HepG2 (cell line): ENCODE results near the gene MACROD2. TPM values are rescaled to one million over a fixed set of nuclear protein-coding genes. Genes with fewer than 3 reads are reported as not detected.

Experiments used
- ATAC-seq: fragments of 200-7000 bp; cut with Tn5 transposase; 3 replicates; pipeline ENCODE4 v1.9.1; 2020; ENCODE audit warnings: mild to moderate bottlenecking, moderate library complexity
- BruUV-seq: library from RNA; stranded (reverse); fragments of 400-500 nt; replicated peaks from 2 replicates; lab custom pipeline; 2021; lab: Mats Ljungman, UMichigan
- CTCF ChIA-PET: fragments of 300-600 bp; formaldehyde crosslinking; extraction: SDS; loops from one replicate; lab custom pipeline; 2021; ENCODE audit warnings: low total read pairs, inconsistent platforms, low intra/inter-chr PET ratio; lab: Yijun Ruan, JAX
- POLR2A ChIA-PET: fragments of 350-600 bp; sonication (Branson Sonifier 250); formaldehyde crosslinking; loops from one replicate; lab custom pipeline; 2020; ENCODE audit warnings: antibody characterized with exemption, inconsistent platforms; lab: Yijun Ruan, JAX
- DNase-seq: peaks from one replicate; pipeline ENCODE4 v3.0.0-alpha.2; 2015; ENCODE audit warnings: low spot score
- FAIRE-seq: peaks from 3 replicates; lab custom pipeline; 2011; peaks lifted over from hg19 to GRCh38; lab: Jason Lieb, UNC
- H2AFZ ChIP-seq: one replicate; pipeline ENCODE4 v1.6.1; 2011; ENCODE audit warnings: low read length, inconsistent platforms
- H3K27ac ChIP-seq: fragments of 300-600 bp; 3 replicates; pipeline ENCODE4 v1.8.0; 2011; ENCODE audit warnings: mixed run types, mild to moderate bottlenecking, mixed read lengths, low read length, inconsistent platforms; ENCODE audit not compliant: insufficient read depth; ENCODE audit errors: extremely low read length
- H3K27me3 ChIP-seq, 2 experiments: fragments of 200-600 bp in 1 of 2; 2 replicates in 1 of 2; 3 replicates in 1 of 2; pipeline versions ENCODE4 v1.6.0 to v1.8.0; 2011; ENCODE audit warnings: low read length in 2 of 2, mild to moderate bottlenecking in 2 of 2, moderate library complexity in 2 of 2, inconsistent platforms in 1 of 2; ENCODE audit not compliant: insufficient read depth in 2 of 2, control insufficient read depth in 1 of 2
- H3K36me3 ChIP-seq, 2 experiments: fragments of 200-600 bp in 1 of 2; replicated peaks in 1 of 2; 2 replicates in 1 of 2; 3 replicates in 1 of 2; pipeline versions ENCODE4 v1.5.1 to v1.8.0; 2011; ENCODE audit warnings: low read length in 2 of 2, inconsistent platforms in 1 of 2; ENCODE audit not compliant: insufficient read depth in 2 of 2, control insufficient read depth in 1 of 2
- H3K4me1 ChIP-seq: 2 replicates; pipeline ENCODE4 v1.5.1; 2012; ENCODE audit warnings: low read length, inconsistent platforms; ENCODE audit not compliant: insufficient read depth
- H3K4me2 ChIP-seq: 2 replicates; pipeline ENCODE4 v1.6.0; 2011; ENCODE audit warnings: low read depth, low read length, inconsistent platforms
- H3K4me3 ChIP-seq, 3 experiments: fragments of 200-600 bp in 1 of 3; sonication (generic), shearing (Covaris generic) in 1 of 3; replicated peaks in 1 of 3; 2 replicates each; pipeline ENCODE4 v1.5.1; 2011 to 2016; ENCODE audit warnings: low read length in 3 of 3, inconsistent platforms in 2 of 3, low read depth in 2 of 3, mild to moderate bottlenecking in 2 of 3, control low read depth in 1 of 3, mixed read lengths in 1 of 3; ENCODE audit not compliant: insufficient read depth in 1 of 3
- H3K79me2 ChIP-seq: one replicate; pipeline ENCODE4 v1.6.1; 2011; ENCODE audit warnings: low read length, inconsistent platforms; ENCODE audit not compliant: insufficient read depth
- H3K9ac ChIP-seq: 2 replicates; pipeline ENCODE4 v1.6.0; 2011; ENCODE audit warnings: mild to moderate bottlenecking, low read depth, low read length, inconsistent platforms; ENCODE audit not compliant: insufficient read depth
- H3K9me3 ChIP-seq: 2 replicates; pipeline ENCODE4 v1.5.1; 2012; ENCODE audit warnings: mild to moderate bottlenecking, low read length
- H4K20me1 ChIP-seq: 2 replicates; pipeline ENCODE4 v1.6.0; 2011; ENCODE audit warnings: inconsistent platforms, mild to moderate bottlenecking, low read length, moderate library complexity; ENCODE audit not compliant: insufficient read depth
- ADNP ChIP-seq: sonication (generic); formaldehyde crosslinking; IDR thresholded peaks from 2 replicates; pipeline ENCODE4 v1.4.0; 2020; ENCODE audit warnings: missing genetic modification reagents
- ARNT2 ChIP-seq: sonication (generic); formaldehyde crosslinking; IDR thresholded peaks from 2 replicates; pipeline ENCODE4 v1.8.0; 2022; ENCODE audit warnings: mild to moderate bottlenecking, low read depth, missing genetic modification reagents, moderate library complexity
- KLF15 ChIP-seq: sonication (generic); formaldehyde crosslinking; IDR thresholded peaks from 2 replicates; pipeline ENCODE4 v1.8.1; 2023; ENCODE audit warnings: borderline replicate concordance, mild to moderate bottlenecking, inconsistent platforms, missing genetic modification reagents, mixed read lengths
- MEIS1 ChIP-seq: sonication (generic); formaldehyde crosslinking; IDR thresholded peaks from 2 replicates; pipeline ENCODE4 v1.9.0; 2021; ENCODE audit warnings: mild to moderate bottlenecking, missing genetic modification reagents, moderate library complexity, borderline replicate concordance
- NFIC ChIP-seq: IDR thresholded peaks from 2 replicates; pipeline ENCODE4 v1.6.1; 2012; ENCODE audit warnings: mild to moderate bottlenecking, low read length, inconsistent platforms
- NR2F1 ChIP-seq, 2 experiments: fragments of 450-650 bp in 1 of 2; formaldehyde crosslinking in 1 of 2; IDR thresholded peaks; 2 replicates each; pipeline versions ENCODE4 v1.5.0 to v1.6.1; 2016 to 2020; ENCODE audit warnings: mild to moderate bottlenecking in 1 of 2, missing compliant biosample characterization in 1 of 2, missing genetic modification reagents in 1 of 2, moderate library complexity in 1 of 2
- PHF8 ChIP-seq: sonication (generic); formaldehyde crosslinking; IDR thresholded peaks from 2 replicates; pipeline ENCODE4 v1.5.0; 2020; ENCODE audit warnings: missing genetic modification reagents
- SIX1 ChIP-seq: sonication (generic); formaldehyde crosslinking; IDR thresholded peaks from 2 replicates; pipeline ENCODE4 v1.4.0; 2020; ENCODE audit warnings: missing genetic modification reagents, borderline replicate concordance
- U2AF2 ChIP-seq: fragments of 200-400 bp; formaldehyde crosslinking; IDR thresholded peaks from 2 replicates; pipeline ENCODE4 v1.6.1; 2017; ENCODE audit warnings: low read depth, mild to moderate bottlenecking, low read length
- ZNF230 ChIP-seq: sonication (generic); formaldehyde crosslinking; IDR thresholded peaks from 2 replicates; pipeline ENCODE4 v1.4.0; 2020; ENCODE audit warnings: mild to moderate bottlenecking, missing genetic modification reagents
- ZNF232 ChIP-seq: sonication (generic); formaldehyde crosslinking; IDR thresholded peaks from 2 replicates; pipeline ENCODE4 v1.4.0; 2020; ENCODE audit warnings: missing genetic modification reagents, borderline replicate concordance
- ZNF33B ChIP-seq: sonication (generic); formaldehyde crosslinking; IDR thresholded peaks from 2 replicates; pipeline ENCODE4 v1.5.1; 2020; ENCODE audit warnings: mild to moderate bottlenecking, missing genetic modification reagents
- ZSCAN29 ChIP-seq: sonication (generic); formaldehyde crosslinking; conservative IDR thresholded peaks from 2 replicates; pipeline ENCODE4 v1.4.0; 2020; ENCODE audit warnings: mild to moderate bottlenecking, missing genetic modification reagents
- ZSCAN31 ChIP-seq: sonication (generic); formaldehyde crosslinking; IDR thresholded peaks from 2 replicates; pipeline ENCODE4 v1.5.0; 2020; ENCODE audit warnings: low read depth, mild to moderate bottlenecking, missing genetic modification reagents
- WGBS: methylation state at CpG from one replicate; pipeline ENCODE4 v1.1.6; 2017; ENCODE audit warnings: low lambda C conversion rate; 5-methylcytosine and 5-hydroxymethylcytosine counted together
- in situ Hi-C: cut with HindIII; loops from 2 replicates; pipeline ENCODE4 v1.10.0; 2017; ENCODE audit warnings: low pct_unique_long_range_greater_than_20kb; ENCODE audit not compliant: extremely low pct_ligation_motif_present
- intact Hi-C: fragments of 100-400 bp; cut with micrococcal nuclease; formaldehyde crosslinking; loops from one replicate; pipeline ENCODE4 v1.10.0; 2022; ENCODE audit not compliant: unreplicated experiment
- polyA plus RNA-seq, 8 experiments: library from polyadenylated mRNA; depleted of rRNA in 3 of 8; stranded (reverse) in 7 of 8; unstranded in 1 of 8; fragments of >200 nt; fragmentation: Illumina TruSeq in 4 of 8; extraction: Trizol in 4 of 8; gene quantifications; 2 replicates each; pipeline versions ENCODE4 v1.2.1 to v1.2.3, GENCODE V29; 2011 to 2016; ENCODE audit warnings: low read depth in 4 of 8, missing spikeins in 1 of 8, mixed read lengths in 1 of 8; ENCODE audit not compliant: insufficient read depth in 1 of 8
- total RNA-seq, 5 experiments: library from RNA; depleted of rRNA; stranded (reverse); fragments of >200 nt; fragmentation: Illumina TruSeq; extraction: Trizol; gene quantifications; 2 replicates each; pipeline ENCODE4 v1.2.3, GENCODE V29; 2016; ENCODE audit warnings: low read depth in 1 of 5
- TF ChIP-seq, protein P1 (sequence below): sonication (generic); formaldehyde crosslinking; IDR thresholded peaks from 2 replicates; pipeline ENCODE4 v1.4.0; 2020; ENCODE audit warnings: missing genetic modification reagents
- TF ChIP-seq, protein P2 (sequence below): sonication (generic); formaldehyde crosslinking; IDR thresholded peaks from 2 replicates; pipeline ENCODE4 v1.5.1; 2020; ENCODE audit warnings: missing genetic modification reagents, mild to moderate bottlenecking, borderline replicate concordance
- TF ChIP-seq, protein P3 (sequence below): sonication (generic); formaldehyde crosslinking; IDR thresholded peaks from 2 replicates; pipeline ENCODE4 v1.4.0; 2020; ENCODE audit warnings: mild to moderate bottlenecking, low read depth, missing genetic modification reagents

Gene MACROD2
- total and polyA plus RNA-seq, 2 of the 13 experiments (the other 11 are each of a cell fraction or from before 2014, with no cell fraction given) = 0.13 to 0.51 TPM

DNA sequence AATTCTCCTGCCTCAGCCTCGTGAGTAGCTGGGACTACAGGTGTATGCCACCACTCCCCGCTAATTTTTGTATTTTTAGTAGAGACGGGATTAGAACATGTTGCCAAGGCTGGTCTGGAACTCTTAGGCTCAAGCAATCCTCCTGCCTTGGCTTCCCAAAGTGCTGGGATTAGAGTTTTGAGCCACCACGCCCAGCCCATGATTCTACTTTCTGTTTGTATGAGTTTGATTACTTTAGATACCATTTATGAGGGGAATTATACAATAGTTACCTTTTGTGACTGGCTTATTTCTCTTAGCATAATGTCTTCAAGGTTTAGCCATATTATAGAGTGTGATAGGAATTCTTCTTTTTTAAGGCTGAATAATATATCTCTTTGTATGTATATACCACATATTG, 897.5 kb downstream of the MACROD2 start:
- no peak for ATAC-seq
- H2AFZ ChIP-seq = no peak overlapping the region
- H3K4me3 ChIP-seq = no peak overlapping the region
- no peaks in the 10 kb centered on the region for H3K4me1 ChIP-seq
- no peak overlapping the region for H3K9ac ChIP-seq
- no peaks in the 10 kb centered on the region for H3K79me2 ChIP-seq
- 39% methylated on average over 4 of the region's 4 CpGs for WGBS
- no peaks in the 10 kb centered on the region for H3K27me3 ChIP-seq
- no peaks in the 10 kb centered on the region for H4K20me1 ChIP-seq
- no peak overlapping the region for H3K27ac ChIP-seq
- in situ Hi-C loops (no loop called here), intact Hi-C loops (no loop called here)
- H3K4me2 ChIP-seq = peak overlapping the region; percentile 29; the same call in 1 of the 2 replicates
- H3K36me3 ChIP-seq = no peaks in the 10 kb centered on the region
- BruUV-seq = no TSS peak
- ChIA-PET POLR2A (no interaction called here), CTCF (no interaction called here)
- no peak for TF ChIP-seq ZSCAN31 (CRISPR knock-in tag)
- no peak for TF ChIP-seq ZNF33B (CRISPR knock-in tag)
- TF ChIP-seq ARNT2 (CRISPR knock-in tag) = no peak
- no peak for TF ChIP-seq ZNF230 (CRISPR knock-in tag)
- TF ChIP-seq, protein P1, sequence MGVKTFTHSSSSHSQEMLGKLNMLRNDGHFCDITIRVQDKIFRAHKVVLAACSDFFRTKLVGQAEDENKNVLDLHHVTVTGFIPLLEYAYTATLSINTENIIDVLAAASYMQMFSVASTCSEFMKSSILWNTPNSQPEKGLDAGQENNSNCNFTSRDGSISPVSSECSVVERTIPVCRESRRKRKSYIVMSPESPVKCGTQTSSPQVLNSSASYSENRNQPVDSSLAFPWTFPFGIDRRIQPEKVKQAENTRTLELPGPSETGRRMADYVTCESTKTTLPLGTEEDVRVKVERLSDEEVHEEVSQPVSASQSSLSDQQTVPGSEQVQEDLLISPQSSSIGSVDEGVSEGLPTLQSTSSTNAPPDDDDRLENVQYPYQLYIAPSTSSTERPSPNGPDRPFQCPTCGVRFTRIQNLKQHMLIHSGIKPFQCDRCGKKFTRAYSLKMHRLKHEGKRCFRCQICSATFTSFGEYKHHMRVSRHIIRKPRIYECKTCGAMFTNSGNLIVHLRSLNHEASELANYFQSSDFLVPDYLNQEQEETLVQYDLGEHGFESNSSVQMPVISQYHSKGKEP (CRISPR knock-in tag) = no peak
- TF ChIP-seq ZNF232 = no peak
- no peak for TF ChIP-seq U2AF2
- 0 out of 2 replicates have a peak, but pooled peaks cover 3% of the 10 kb centered on the region for H3K9me3 ChIP-seq
- no peak for DNase-seq
- no peak for FAIRE-seq

DNA sequence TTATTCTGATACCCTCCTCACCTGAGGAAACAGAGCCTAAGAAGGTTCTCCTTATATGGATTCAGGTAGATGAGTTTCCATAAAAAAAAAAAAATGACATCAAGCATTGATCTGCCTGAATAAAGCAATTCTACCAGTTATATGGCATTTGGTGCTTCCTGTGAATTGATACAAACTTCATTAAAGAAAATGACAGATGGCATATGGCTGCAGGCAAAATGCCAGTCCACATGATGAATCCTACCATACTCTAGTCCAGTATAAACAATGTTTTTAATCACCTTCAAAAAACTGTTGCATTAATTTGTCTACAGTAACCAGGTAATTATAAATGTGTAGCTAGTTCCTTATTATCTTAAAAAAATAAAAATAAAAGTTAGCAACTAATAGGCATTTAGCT, 901.3 kb downstream of the MACROD2 start:
- Histone ChIP-seq H2AFZ (no peak overlapping the region), H4K20me1 (no peaks in the 10 kb centered on the region), H3K4me2 (no peak overlapping the region), H3K79me2 (no peaks in the 10 kb centered on the region), H3K4me3 (no peak overlapping the region), H3K9ac (no peak overlapping the region), H3K36me3 (no peaks in the 10 kb centered on the region), H3K27me3 (no peaks in the 10 kb centered on the region), H3K27ac (no peak overlapping the region), H3K9me3 (0 out of 2 replicates have a peak, but pooled peaks cover 3% of the 10 kb centered on the region), H3K4me1 (no peaks in the 10 kb centered on the region)
- FAIRE-seq (no peak), ATAC-seq (no peak), DNase-seq (no peak)
- in situ Hi-C loops = no loop called here
- intact Hi-C loops = no loop called here
- BruUV-seq = no TSS peak
- ChIA-PET CTCF (no interaction called here), POLR2A (no interaction called here)
- no peak for TF ChIP-seq SIX1
- TF ChIP-seq ZSCAN29 (CRISPR knock-in tag) = no peak
- no peak for TF ChIP-seq NR2F1 (CRISPR knock-in tag; IDR thresholded peaks at IDR 0.05)
- TF ChIP-seq KLF15 (CRISPR knock-in tag) = no peak
- TF ChIP-seq, protein P2, sequence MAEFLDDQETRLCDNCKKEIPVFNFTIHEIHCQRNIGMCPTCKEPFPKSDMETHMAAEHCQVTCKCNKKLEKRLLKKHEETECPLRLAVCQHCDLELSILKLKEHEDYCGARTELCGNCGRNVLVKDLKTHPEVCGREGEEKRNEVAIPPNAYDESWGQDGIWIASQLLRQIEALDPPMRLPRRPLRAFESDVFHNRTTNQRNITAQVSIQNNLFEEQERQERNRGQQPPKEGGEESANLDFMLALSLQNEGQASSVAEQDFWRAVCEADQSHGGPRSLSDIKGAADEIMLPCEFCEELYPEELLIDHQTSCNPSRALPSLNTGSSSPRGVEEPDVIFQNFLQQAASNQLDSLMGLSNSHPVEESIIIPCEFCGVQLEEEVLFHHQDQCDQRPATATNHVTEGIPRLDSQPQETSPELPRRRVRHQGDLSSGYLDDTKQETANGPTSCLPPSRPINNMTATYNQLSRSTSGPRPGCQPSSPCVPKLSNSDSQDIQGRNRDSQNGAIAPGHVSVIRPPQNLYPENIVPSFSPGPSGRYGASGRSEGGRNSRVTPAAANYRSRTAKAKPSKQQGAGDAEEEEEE = no peak
- TF ChIP-seq, protein P3, sequence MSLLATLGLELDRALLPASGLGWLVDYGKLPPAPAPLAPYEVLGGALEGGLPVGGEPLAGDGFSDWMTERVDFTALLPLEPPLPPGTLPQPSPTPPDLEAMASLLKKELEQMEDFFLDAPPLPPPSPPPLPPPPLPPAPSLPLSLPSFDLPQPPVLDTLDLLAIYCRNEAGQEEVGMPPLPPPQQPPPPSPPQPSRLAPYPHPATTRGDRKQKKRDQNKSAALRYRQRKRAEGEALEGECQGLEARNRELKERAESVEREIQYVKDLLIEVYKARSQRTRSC (CRISPR knock-in tag) = no peak
- TF ChIP-seq PHF8 (CRISPR knock-in tag) = no peak
- TF ChIP-seq ADNP (CRISPR knock-in tag) = no peak
- no peak for TF ChIP-seq MEIS1
- TF ChIP-seq NFIC = no peak
